ENCODE data around the gene REC114. TPM values are rescaled to one million over a fixed set of nuclear protein-coding genes. Genes with fewer than 3 reads are reported as not detected.
"Not testable (repeated sequence)": the region's sequence is repeated elsewhere in the genome, so short reads cannot be mapped to it uniquely, and the experiment has no call there.

REC114 gene
- total RNA-seq, 1 donor from 2014 or later = not detected

DNA sequence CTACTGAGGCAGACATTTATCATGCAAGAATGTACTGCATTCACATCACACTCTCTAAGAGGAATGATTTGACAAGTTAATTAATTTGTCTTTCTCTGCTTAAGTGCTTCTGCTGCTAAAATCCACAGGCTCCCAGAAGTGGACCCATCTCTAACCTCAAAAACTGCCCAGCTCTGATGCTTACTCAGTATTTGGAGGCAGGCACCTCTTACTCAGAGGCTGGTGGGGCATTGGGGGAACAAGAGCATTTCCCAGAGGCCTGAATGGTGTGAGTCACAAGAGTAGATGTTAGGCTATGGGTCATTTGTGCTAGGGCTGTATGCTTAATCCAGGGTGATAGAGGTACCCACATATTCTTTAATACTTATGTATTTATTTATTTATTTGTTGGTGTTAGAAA lies 39.8 kb upstream of the REC114 start:
- no peak overlapping the region for H3K4me3 ChIP-seq (ENCODE audit: low read depth, low read length)
- TF ChIP-seq, protein P1, sequence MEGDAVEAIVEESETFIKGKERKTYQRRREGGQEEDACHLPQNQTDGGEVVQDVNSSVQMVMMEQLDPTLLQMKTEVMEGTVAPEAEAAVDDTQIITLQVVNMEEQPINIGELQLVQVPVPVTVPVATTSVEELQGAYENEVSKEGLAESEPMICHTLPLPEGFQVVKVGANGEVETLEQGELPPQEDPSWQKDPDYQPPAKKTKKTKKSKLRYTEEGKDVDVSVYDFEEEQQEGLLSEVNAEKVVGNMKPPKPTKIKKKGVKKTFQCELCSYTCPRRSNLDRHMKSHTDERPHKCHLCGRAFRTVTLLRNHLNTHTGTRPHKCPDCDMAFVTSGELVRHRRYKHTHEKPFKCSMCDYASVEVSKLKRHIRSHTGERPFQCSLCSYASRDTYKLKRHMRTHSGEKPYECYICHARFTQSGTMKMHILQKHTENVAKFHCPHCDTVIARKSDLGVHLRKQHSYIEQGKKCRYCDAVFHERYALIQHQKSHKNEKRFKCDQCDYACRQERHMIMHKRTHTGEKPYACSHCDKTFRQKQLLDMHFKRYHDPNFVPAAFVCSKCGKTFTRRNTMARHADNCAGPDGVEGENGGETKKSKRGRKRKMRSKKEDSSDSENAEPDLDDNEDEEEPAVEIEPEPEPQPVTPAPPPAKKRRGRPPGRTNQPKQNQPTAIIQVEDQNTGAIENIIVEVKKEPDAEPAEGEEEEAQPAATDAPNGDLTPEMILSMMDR (IDR thresholded peaks at IDR 0.05; ENCODE audit: insufficient read depth, low read length, severe bottlenecking) = no peak
- DNase-seq (ENCODE audit: low read depth) = peak; percentile 20
- H3K27me3 ChIP-seq (ENCODE audit: control insufficient read depth, insufficient read depth, low read length) = no peaks in the 10 kb centered on the region
- FAIRE-seq = no peak
- H3K36me3 ChIP-seq (ENCODE audit: control insufficient read depth, insufficient read depth, low read length) = no peaks in the 10 kb centered on the region

DNA sequence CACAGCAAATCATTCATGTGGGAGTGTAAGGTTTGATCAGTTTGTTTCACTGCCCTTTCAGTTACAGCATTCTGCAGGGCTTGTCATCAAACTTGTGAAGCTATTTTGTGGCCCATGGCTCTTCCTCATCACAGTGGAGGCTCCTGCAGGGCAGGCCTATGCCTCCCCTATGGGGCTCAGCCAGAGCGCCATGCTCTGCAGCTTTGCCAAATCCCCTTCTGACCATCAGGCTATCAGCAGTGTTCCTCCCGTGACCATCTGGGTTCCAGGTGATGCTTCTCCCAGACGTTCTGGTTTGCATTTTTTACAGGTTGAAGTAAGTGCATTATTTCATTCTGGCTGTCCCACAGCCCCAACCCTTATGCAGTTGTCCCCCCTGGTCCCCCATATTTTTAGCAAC lies 28.1 kb upstream of the REC114 start:
- FAIRE-seq (no peak), DNase-seq (ENCODE audit: low read depth) (no peak)
- no peaks in the 10 kb centered on the region for H3K36me3 ChIP-seq (ENCODE audit: control insufficient read depth, insufficient read depth, low read length)
- TF ChIP-seq, protein P1 (IDR thresholded peaks at IDR 0.05; ENCODE audit: insufficient read depth, low read length, severe bottlenecking) = no peak
- H3K27me3 ChIP-seq (ENCODE audit: control insufficient read depth, insufficient read depth, low read length) = no peaks in the 10 kb centered on the region
- H3K4me3 ChIP-seq (ENCODE audit: low read depth, low read length) = no peak overlapping the region

DNA sequence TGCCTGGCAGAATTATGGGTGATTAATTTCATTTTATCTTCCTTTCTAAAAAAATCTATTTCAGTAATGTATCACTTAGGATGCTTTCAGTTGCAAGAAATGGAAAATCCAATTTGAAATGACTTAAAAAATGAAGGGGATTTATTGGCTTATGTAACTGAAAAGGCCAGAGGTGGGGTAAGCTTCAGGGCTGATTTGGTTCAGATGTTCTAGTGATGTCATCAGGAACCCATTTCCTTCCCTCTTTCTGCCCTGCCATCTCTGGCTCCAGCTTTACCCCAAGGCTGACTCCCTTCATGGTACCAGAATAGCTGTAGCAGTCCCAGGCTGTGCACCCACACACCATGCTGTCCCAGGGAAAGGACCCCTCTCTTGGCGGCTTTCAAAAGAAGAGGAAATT lies 18.5 kb upstream of the REC114 start:
- no peaks in the 10 kb centered on the region for H3K36me3 ChIP-seq (ENCODE audit: control insufficient read depth, insufficient read depth, low read length)
- no peak overlapping the region for H3K4me3 ChIP-seq (ENCODE audit: low read depth, low read length)
- no peaks in the 10 kb centered on the region for H3K27me3 ChIP-seq (ENCODE audit: control insufficient read depth, insufficient read depth, low read length)
- DNase-seq (ENCODE audit: low read depth) = no peak
- TF ChIP-seq, protein P1 (IDR thresholded peaks at IDR 0.05; ENCODE audit: insufficient read depth, low read length, severe bottlenecking) = no peak
- FAIRE-seq = no peak

DNA sequence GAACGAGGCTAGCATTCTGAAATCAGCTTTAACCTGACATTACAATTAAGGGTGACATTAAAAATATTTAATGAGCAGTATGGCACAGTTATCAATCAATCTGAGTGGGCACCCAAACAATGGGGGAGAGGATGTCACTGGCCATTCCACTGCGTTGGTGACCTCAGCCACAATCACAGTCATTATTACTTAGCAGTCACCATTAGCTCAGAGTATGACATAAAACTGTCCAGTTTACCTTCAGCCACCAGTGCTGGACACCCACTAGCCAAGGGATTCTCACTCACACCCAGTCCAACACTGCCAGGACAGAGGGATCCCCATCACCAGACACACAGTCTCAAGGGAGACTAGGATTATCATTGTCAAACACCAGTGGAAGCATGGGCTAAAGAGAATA lies 17.5 kb upstream of the REC114 start:
- Histone ChIP-seq H3K36me3 (ENCODE audit: control insufficient read depth, insufficient read depth, low read length) (no peaks in the 10 kb centered on the region), H3K4me3 (ENCODE audit: low read depth, low read length) (no peak overlapping the region), H3K27me3 (ENCODE audit: control insufficient read depth, insufficient read depth, low read length) (no peaks in the 10 kb centered on the region)
- DNase-seq (ENCODE audit: low read depth) (no peak), FAIRE-seq (no peak)
- TF ChIP-seq, protein P1 (IDR thresholded peaks at IDR 0.05; ENCODE audit: insufficient read depth, low read length, severe bottlenecking) = no peak

DNA sequence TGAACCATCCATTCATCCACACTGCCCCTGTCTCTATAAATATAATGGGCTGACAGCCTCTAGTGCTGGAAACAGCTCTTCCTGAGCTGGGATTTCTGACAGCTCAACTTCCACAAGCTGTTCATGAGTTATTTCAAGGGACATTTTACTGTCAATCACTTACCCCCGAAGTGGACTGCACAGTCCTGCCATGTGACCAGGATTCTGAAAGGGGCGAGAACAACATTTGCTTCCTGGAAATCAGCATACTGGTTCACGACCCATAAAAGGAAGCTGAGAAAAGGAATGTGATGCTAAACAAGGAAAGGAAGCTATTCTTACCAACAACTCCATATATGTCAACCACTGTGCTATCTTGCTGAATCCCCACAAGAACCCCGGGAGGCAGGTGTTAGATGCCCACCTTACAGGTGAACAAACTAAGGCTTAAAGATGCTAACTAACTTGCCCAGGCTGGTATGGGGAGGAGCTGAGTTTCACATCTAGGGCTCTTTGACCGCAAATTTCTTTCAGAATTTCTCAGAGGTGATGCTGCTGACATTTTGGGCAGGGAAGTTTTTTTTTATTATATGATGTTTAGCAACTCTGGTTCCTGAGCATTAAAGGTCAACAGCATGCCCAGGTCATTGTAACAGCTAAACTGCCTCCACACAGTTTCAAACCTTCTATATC lies 16.5 kb upstream of the REC114 start:
- DNase-seq (ENCODE audit: low read depth) (no peak), FAIRE-seq (no peak)
- Histone ChIP-seq H3K36me3 (ENCODE audit: control insufficient read depth, insufficient read depth, low read length) (no peaks in the 10 kb centered on the region), H3K4me3 (ENCODE audit: low read depth, low read length) (no peak overlapping the region), H3K27me3 (ENCODE audit: control insufficient read depth, insufficient read depth, low read length) (peaks cover 1% of the 10 kb centered on the region)
- TF ChIP-seq, protein P1 (IDR thresholded peaks at IDR 0.05; ENCODE audit: insufficient read depth, low read length, severe bottlenecking) = no peak

DNA sequence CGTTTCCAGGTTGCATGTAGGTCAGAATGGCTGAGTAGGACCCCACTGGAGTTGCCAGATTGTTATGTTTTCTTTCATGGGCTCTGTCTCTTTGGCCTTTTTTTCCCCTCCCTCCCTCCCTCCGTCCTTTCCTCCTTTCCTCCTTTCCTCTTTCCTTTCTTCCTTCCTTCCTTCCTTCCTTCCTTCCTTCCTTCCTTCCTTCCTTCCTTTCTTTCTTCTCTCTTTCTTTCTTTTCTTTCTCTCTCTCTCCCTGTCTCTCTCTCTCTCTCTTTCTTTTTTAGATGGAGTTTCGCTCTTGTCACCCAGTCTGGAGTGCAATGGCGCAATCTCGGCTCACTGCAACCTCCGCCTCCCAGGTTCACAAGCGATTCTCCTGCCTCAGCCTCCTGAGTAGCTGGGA lies 11.6 kb upstream of the REC114 start:
- not testable (repeated sequence) for H3K27me3 ChIP-seq (ENCODE audit: control insufficient read depth, insufficient read depth, low read length); H3K36me3 ChIP-seq (ENCODE audit: control insufficient read depth, insufficient read depth, low read length); H3K4me3 ChIP-seq (ENCODE audit: low read depth, low read length); FAIRE-seq; DNase-seq (ENCODE audit: low read depth)

All from bronchial epithelial cell (primary cell).